OCI-LY7 (cell line): ENCODE data around the gene CBX2.

Experiments used
- CTCF ChIP-seq: fragments of 200-600 bp; sonication (generic); conservative IDR thresholded peaks from 2 replicates; pipeline ENCODE4 v1.5.1; 2014; ENCODE audit warnings: mild to moderate bottlenecking, antibody characterized with exemption, low read length, moderate library complexity, mixed read lengths
- EZH2phosphoT487 ChIP-seq: fragments of 200-600 bp; sonication (generic); IDR thresholded peaks from 2 replicates; pipeline ENCODE4 v1.6.1; 2018; ENCODE audit warnings: low read depth, borderline replicate concordance, mild to moderate bottlenecking, mixed run types, antibody characterized with exemption, low read length, moderate library complexity, mixed read lengths

GRCh38 chr17:79741401-79741750 is 36.6 kb upstream of the CBX2 start:
- TF ChIP-seq CTCF: no peak
- TF ChIP-seq EZH2phosphoT487: no peak
